GM04504 (cell line): ENCODE data around the gene SLC6A18.

Experiments
- DNase-seq: peaks from one replicate; pipeline ENCODE4 v3.0.0-alpha.2; 2012; ENCODE audit warnings: low read depth

SLC6A18 gene

GRCh38 chr5:1235379-1235778 is 10.2 kb downstream of the SLC6A18 start:
- no peak for DNase-seq

DNA sequence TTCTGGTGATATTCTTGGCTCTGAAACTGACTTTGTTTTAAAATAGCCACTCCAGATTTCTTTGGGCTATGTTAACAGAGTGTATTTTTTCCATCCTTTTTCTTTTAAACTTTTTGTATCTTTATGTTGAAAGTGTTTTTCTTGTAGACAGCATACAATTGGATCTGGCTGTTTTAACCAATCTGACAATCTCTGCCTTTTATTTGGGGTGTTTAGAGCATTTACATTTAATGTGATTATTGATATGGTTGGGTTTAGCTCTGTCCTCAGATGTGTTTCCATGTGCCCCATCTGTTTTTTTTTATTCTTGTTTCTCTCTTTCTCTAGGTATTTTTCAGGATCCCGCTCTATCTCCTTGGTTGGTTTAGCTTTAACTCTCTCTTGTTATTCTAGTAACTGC is 10.7 kb downstream of the SLC6A18 start:
- no peak for DNase-seq

DNA sequence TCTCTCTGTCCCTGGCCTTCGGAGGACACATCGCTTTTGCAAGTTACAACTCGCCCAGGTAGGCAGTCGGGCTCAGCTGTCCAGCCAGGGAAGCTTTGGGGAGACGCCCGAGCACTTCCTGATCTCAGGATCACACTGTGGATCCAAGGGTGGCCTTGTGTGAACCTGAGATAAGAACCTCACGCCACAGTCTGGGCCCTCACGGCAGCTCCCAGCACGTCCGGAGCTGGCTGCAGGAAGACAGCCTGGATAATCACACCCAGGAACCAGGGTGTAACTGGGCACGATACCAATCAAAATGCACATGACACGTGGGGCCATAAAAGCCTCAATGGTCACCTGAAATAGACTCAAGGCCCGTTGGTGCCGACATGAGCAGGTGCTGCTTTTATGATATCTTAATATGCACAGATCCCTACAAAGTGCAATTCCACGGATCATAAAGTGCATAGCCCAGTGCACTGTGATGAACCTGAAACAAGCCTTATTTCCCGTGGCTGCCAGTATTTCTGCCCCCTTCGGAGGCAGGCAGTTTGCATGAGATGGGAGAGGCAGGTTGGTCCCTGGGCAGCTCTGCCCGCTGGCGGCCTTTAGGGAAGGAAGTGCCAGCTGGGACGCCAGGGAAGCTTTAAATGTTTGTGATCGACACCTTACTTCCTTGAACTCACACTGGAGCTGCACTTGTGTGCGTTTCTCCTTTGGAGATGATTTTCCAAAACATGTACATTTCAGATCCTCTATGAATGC is 14.5 kb downstream of the SLC6A18 start:
- DNase-seq = no peak

GRCh38 chr5:1240496-1241260 is 15.5 kb downstream of the SLC6A18 start:
- DNase-seq = no peak

DNA sequence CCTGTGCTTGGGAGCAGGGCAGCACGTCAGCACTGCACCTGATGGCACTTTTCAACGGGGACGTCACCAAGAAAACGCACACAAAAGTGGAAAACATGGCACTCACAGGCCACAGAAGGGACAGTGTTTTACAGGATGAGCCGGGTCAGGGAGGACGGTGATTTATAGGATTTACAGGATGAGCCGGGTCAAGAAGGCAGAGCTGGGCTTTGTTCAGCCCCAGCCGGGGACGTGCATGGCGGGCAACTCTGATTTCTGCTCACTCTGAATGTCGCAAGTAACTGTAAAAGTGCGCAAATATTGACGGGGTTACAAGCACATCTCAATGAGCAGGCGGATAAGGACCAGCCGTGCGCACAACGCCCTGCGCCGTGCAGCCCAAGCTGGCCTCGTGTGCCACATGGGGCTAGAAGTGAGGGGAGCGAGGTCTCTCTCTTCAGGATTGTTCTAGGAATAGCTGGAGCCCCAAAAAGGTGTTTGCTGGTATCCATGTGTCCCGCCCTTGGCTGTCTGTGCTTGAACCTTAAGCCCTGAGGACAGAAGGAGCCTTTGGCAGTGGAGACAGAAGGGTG is 16.4 kb downstream of the SLC6A18 start:
- no peak for DNase-seq

DNA sequence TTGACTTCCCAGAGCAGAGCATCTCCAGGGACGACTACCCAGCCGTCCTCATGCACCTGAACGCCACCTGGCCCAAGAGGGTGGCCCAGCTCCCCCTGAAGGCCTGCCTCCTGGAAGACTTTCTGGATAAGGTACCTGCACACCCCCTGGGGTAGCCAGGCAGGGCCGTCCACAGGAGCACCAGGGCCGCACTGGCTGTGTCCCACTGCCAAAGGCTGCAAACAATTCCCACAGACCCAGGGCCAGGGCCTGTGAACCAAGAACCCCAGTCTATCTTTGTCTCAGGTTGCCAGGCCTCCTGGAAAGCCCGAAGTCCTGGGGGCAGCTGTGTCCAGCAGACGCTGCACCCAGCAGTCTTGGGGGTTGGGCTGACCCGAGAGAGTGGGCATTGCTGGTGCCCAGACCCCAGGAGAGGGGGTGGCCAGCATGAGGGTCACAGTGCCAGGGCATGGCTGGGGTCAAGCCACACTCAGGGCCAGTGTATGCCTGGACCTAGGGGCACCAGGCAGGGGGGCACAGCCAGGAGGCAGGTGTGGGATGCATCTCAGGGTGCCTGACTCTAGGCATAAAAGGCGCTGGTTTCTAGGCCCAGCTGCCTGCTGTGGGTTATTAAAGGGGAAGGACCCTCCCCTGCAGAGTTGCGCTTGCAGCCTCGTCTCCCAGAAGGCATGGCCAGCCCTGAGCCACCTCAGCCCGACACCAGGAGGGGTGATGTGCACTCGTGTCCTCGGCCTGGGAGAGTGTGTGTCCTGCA is 17.7 kb downstream of the SLC6A18 start:
- no peak for DNase-seq

GRCh38 chr5:1243487-1244130 is 18.4 kb downstream of the SLC6A18 start:
- no peak for DNase-seq

DNA sequence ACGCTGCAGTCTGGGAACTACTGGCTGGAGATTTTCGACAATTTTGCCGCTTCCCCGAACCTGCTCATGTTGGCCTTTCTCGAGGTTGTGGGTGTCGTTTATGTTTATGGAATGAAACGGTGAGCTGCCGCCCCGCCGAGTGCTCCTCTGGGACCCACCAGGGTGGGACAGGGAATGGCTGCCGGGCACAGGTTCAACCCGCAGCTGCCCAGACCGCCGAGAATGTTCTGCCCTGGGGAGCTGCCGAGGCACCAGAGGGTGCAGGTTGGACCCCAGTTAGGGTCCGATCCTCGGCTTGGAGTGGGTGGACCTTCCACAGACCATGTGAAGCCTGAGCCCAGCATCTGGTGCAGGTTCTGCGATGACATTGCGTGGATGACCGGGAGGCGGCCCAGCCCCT is 19.1 kb downstream of the SLC6A18 start:
- DNase-seq = no peak

- DNase-seq = no peak
Observed at GRCh38 chr5:1244976-1245375, 19.8 kb downstream of the SLC6A18 start.

GRCh38 chr5:1245905-1246576 is 20.9 kb downstream of the SLC6A18 start:
- DNase-seq = no peak

- DNase-seq = no peak
Observed at GRCh38 chr5:1246711-1247431, 21.7 kb downstream of the SLC6A18 start.

- no peak for DNase-seq
Observed at GRCh38 chr5:1247811-1248210, 22.6 kb downstream of the SLC6A18 start.

GRCh38 chr5:1249366-1250280 is 24.4 kb downstream of the SLC6A18 start:
- no peak for DNase-seq

- no peak for DNase-seq
Observed at GRCh38 chr5:1251678-1252580, 26.7 kb downstream of the SLC6A18 start.

DNA sequence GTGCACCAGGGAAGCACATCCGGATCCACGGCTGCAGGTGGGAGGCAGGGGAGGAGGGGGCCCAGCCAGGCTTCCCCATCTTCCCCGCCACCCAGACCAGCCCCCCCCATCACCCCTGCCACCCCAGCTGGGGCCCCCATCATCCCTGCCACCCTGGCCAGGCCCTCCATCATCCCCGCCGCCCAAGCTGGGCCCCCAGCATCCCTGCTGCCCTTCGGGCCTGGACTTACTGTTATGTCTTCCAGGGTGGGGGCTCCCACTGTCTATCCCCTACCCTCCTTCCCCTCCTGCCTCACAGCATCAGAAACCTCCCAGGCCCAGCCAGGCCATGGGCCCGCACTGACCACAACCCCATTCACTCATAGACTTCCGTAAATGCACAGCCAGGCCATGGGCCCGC is 27.5 kb downstream of the SLC6A18 start:
- no peak for DNase-seq

- no peak for DNase-seq
Observed at GRCh38 chr5:1253456-1254105, 28.4 kb downstream of the SLC6A18 start.

- DNase-seq = no peak
Observed at GRCh38 chr5:1254196-1254595, 29.0 kb downstream of the SLC6A18 start.

DNA sequence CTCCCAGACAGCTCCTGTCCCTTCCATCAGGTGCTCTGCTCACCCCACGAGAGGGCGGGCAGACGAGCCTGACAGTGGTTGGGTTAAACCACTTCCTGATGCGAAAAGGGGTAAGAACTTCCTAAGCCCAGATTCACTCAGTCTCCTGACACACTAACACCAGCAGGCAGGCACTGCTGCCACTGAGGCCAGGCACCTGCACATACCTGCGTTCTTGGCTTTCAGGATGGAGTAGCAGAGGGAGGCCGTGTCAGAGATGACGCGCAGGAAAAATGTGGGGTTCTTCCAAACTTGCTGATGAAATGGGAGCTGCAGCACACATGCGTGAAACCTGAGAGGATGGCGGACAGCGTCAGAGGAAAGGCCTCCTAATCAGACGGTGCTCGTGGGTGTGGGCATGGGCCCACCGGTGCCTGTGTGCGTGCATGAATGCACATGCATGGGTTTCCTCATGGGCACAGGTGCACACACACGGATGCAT is 29.9 kb downstream of the SLC6A18 start:
- DNase-seq = no peak
